Mesendoderm (in vitro differentiated cells): ENCODE data around the gene CFAP97D1.

ENCODE experiments used
- DNase-seq: peaks from one replicate; pipeline ENCODE4 v3.0.0; 2013
- H2AK5ac ChIP-seq: 2 replicates; pipeline ENCODE4 v1.6.1; 2013; ENCODE audit warnings: low read length, inconsistent platforms
- H2BK120ac ChIP-seq: 2 replicates; pipeline ENCODE4 v1.6.1; 2013; ENCODE audit warnings: low read depth, mild to moderate bottlenecking, low read length, moderate library complexity, mixed read lengths
- H2BK15ac ChIP-seq: replicated peaks from 2 replicates; pipeline ENCODE4 v1.6.1; 2013; ENCODE audit warnings: low read depth, mild to moderate bottlenecking, moderate library complexity
- H2BK5ac ChIP-seq: 2 replicates; pipeline ENCODE4 v1.6.1; 2013; ENCODE audit warnings: low read length, inconsistent platforms
- H3K18ac ChIP-seq: 2 replicates; pipeline ENCODE4 v1.6.1; 2013; ENCODE audit warnings: mild to moderate bottlenecking, low read length, mixed read lengths
- H3K23ac ChIP-seq: one replicate; pipeline ENCODE4 v1.6.1; 2013; ENCODE audit warnings: low read length
- H3K27ac ChIP-seq: 2 replicates; pipeline ENCODE4 v1.5.1; 2013; ENCODE audit warnings: low read depth, mild to moderate bottlenecking, inconsistent platforms, low read length, moderate library complexity
- H3K27me3 ChIP-seq: 2 replicates; pipeline ENCODE4 v1.6.1; 2013; ENCODE audit warnings: low read length, control low read depth, mild to moderate bottlenecking, inconsistent platforms; ENCODE audit not compliant: insufficient read depth, poor library complexity
- H3K36me3 ChIP-seq: 2 replicates; pipeline ENCODE4 v1.6.1; 2013; ENCODE audit warnings: low read length, inconsistent platforms; ENCODE audit not compliant: control insufficient read depth, insufficient read depth
- H3K4ac ChIP-seq: one replicate; pipeline ENCODE4 v1.6.1; 2013; ENCODE audit warnings: low read depth, mild to moderate bottlenecking, low read length, moderate library complexity
- H3K4me1 ChIP-seq: 2 replicates; pipeline ENCODE4 v1.6.1; 2013; ENCODE audit warnings: low read depth, low read length, inconsistent platforms; ENCODE audit not compliant: control insufficient read depth
- H3K4me2 ChIP-seq: 2 replicates; pipeline ENCODE4 v1.6.1; 2013; ENCODE audit warnings: low read length
- H3K4me3 ChIP-seq: 2 replicates; pipeline ENCODE4 v1.5.1; 2013; ENCODE audit warnings: mild to moderate bottlenecking, low read length
- H3K56ac ChIP-seq: one replicate; pipeline ENCODE4 v1.6.1; 2013; ENCODE audit warnings: low read length
- H3K79me1 ChIP-seq: 2 replicates; pipeline ENCODE4 v1.6.1; 2013; ENCODE audit warnings: low read length, inconsistent platforms
- H3K79me2 ChIP-seq: 2 replicates; pipeline ENCODE4 v1.6.1; 2013; ENCODE audit warnings: mild to moderate bottlenecking, low read length; ENCODE audit not compliant: control insufficient read depth, insufficient read depth
- H3K9ac ChIP-seq: 2 replicates; pipeline ENCODE4 v1.6.1; 2013; ENCODE audit warnings: low read length, inconsistent platforms
- H4K5ac ChIP-seq: one replicate; pipeline ENCODE4 v1.6.1; 2013; ENCODE audit warnings: low read length
- H4K8ac ChIP-seq: one replicate; pipeline ENCODE4 v1.6.1; 2013; ENCODE audit warnings: low read depth, mild to moderate bottlenecking, control low read depth, low read length, moderate library complexity
- WGBS: extraction: QIAGEN DNeasy Blood & Tissue Kit; methylation state at CpG from one replicate; pipeline ENCODE4 v1.1.7; 2013; ENCODE audit warnings: low lambda C conversion rate, missing lambda C conversion rate; ENCODE audit not compliant: insufficient coverage; ENCODE audit errors: extremely low coverage; 5-methylcytosine and 5-hydroxymethylcytosine counted together

CFAP97D1 gene

GRCh38 chr17:43832976-43833829, 53.0 kb downstream of the CFAP97D1 start, which contains the start of gene MPP3:
MPP3 (minus strand) TSS chr17:43833146; CDS start chr17:43831906, 1,240 bp downstream.
- no peak within 1 kb of the TSS for H3K4ac ChIP-seq
- peaks cover 2% of the 10 kb centered on the region for H3K27me3 ChIP-seq
- no CpG with 5 or more reads among the region's 87 CpGs for WGBS
- H3K79me1 ChIP-seq, result no peaks in the 10 kb centered on the region
- no peaks in the 10 kb centered on the region for H3K36me3 ChIP-seq
- H4K8ac ChIP-seq, result no peak within 1 kb of the TSS
- H3K4me1 ChIP-seq, result no peaks in the 10 kb centered on the region
- no peak within 1 kb of the TSS for H2BK120ac ChIP-seq
- H2BK5ac ChIP-seq, result no peak within 1 kb of the TSS
- H3K4me3 ChIP-seq, result peak within 1 kb of the TSS; percentile 56
- peak within 1 kb of the TSS; percentile 86 for H3K56ac ChIP-seq
- DNase-seq, result peak; percentile 51
- H2AK5ac ChIP-seq, result no peak within 1 kb of the TSS
- peak within 1 kb of the TSS; percentile 89 for H3K23ac ChIP-seq
- H3K18ac ChIP-seq, result peak within 1 kb of the TSS; percentile 45
- H2BK15ac ChIP-seq, result no peak within 1 kb of the TSS
- peak within 1 kb of the TSS; percentile 72 for H3K9ac ChIP-seq
- H3K79me2 ChIP-seq, result no peaks in the 10 kb centered on the region
- H3K4me2 ChIP-seq, result peak within 1 kb of the TSS; percentile 93
- H4K5ac ChIP-seq, result no peak within 1 kb of the TSS
- no peak within 1 kb of the TSS for H3K27ac ChIP-seq

GRCh38 chr17:43834106-43834505, 53.9 kb downstream of the CFAP97D1 start:
- Histone ChIP-seq H3K23ac (no peak overlapping the region), H3K27ac (no peak overlapping the region), H3K27me3 (peaks cover 2% of the 10 kb centered on the region)

More at GRCh38 chr17:43834106-43834505, 53.9 kb downstream of the CFAP97D1 start:
- no peak overlapping the region for H2BK5ac ChIP-seq
- no peak overlapping the region for H2BK15ac ChIP-seq
- no peaks in the 10 kb centered on the region for H3K79me2 ChIP-seq
- no peak for DNase-seq
- no peak overlapping the region for H3K4me3 ChIP-seq
- no peak overlapping the region for H3K4me2 ChIP-seq
- no peak overlapping the region for H3K9ac ChIP-seq
- H3K36me3 ChIP-seq, result no peaks in the 10 kb centered on the region
- no peak overlapping the region for H3K4ac ChIP-seq
- H2BK120ac ChIP-seq, result no peak overlapping the region
- no peak overlapping the region for H3K56ac ChIP-seq
- H3K4me1 ChIP-seq, result no peaks in the 10 kb centered on the region
- no peak overlapping the region for H3K18ac ChIP-seq
- H3K79me1 ChIP-seq, result no peaks in the 10 kb centered on the region
- H4K8ac ChIP-seq, result no peak overlapping the region
- WGBS, result no CpG with 5 or more reads among the region's 2 CpGs
- no peak overlapping the region for H4K5ac ChIP-seq
- no peak overlapping the region for H2AK5ac ChIP-seq
